ENCODE data around the gene MRPL9.

The MRPL9 gene

DNA sequence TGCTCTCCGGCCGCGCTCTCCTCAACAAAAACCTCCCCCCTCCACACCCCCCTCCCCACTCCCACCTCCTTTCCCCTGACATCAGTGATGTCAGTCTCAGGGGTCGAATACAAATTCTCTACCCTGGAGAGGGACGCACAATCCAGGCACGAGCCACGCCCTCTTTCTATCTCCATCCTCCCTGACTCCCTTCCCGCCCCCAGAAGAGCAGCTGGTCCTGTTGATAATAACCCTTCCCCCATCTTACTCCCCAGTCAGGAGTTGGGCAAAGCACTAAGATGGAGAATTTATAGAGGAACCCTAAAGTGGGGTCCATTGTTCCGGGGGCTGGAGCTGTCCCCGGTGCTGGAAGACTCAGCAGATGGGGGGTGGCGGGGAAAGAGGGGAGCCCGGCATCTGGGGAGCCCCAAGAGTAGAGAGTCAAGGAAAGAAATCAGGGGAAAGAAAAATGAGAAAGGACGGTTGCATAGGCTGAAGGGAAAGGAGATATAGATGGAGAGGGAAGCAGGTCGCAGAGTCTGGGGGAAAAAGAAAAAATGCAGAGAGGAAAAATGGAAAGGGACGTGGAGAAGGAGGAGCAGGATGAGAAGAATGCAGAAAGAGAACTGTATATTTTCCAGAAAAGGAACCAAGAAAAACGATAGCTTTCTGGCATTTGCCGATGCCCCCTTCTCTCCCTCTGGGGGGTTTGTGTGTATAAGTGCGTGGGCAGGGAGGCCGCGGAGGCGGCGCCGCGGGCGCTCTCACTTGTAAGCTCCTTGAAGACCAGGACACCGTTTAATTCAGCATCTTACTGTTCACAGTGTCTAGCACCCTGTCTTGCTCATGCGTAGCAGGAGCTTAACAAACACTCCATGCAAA is 46.3 kb downstream of the MRPL9 start, which contains the start of gene CELF3:
Gene CELF3, minus strand, starts transcription at position 33 of the 861 bp plus-strand sequence. CDS start 783 bp downstream, outside the sequence.
- H3K4me3 Mint-ChIP-seq, result peak within 1 kb of the TSS; percentile 4
- H3K27ac Mint-ChIP-seq, result no peak within 1 kb of the TSS
- ATAC-seq (ENCODE audit: low read depth) (peak; percentile 30), DNase-seq (ENCODE audit: low spot score in 2 of 2) (no peak)
- H3K27me3 Mint-ChIP-seq, result peaks cover 37% of the 10 kb centered on the region
- no peaks in the 10 kb centered on the region for H3K9me3 Mint-ChIP-seq
- H3K36me3 Mint-ChIP-seq, result no peaks in the 10 kb centered on the region
- peaks cover 16% of the 10 kb centered on the region for H3K4me1 Mint-ChIP-seq

DNA sequence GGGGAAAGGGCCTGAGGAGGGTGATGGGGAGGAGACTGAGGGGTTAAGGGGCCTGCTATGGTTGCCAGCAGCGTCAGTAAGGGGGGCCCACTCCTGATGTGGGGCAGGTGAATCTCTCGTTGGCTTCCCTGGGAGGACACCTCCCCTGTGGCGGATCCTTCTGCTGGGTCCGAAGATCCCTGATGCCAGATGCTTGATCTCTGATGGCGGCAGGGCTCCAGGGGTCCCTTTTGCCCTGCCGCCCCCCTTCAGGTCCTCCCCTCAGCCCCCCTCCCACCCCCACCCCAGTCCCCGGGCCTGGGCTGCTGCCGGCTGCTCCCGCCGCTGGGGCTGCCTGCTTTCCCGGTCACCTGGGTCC is 46.9 kb downstream of the MRPL9 start:
- no peak overlapping the region for H3K27ac Mint-ChIP-seq
- H3K27me3 Mint-ChIP-seq, result peaks cover 37% of the 10 kb centered on the region
- H3K4me3 Mint-ChIP-seq, result no peak overlapping the region
- H3K4me1 Mint-ChIP-seq, result peaks cover 16% of the 10 kb centered on the region
- no peaks in the 10 kb centered on the region for H3K36me3 Mint-ChIP-seq
- no peaks in the 10 kb centered on the region for H3K9me3 Mint-ChIP-seq
- no peak for DNase-seq (ENCODE audit: low spot score in 2 of 2)
- ATAC-seq (ENCODE audit: low read depth), result no peak

DNA sequence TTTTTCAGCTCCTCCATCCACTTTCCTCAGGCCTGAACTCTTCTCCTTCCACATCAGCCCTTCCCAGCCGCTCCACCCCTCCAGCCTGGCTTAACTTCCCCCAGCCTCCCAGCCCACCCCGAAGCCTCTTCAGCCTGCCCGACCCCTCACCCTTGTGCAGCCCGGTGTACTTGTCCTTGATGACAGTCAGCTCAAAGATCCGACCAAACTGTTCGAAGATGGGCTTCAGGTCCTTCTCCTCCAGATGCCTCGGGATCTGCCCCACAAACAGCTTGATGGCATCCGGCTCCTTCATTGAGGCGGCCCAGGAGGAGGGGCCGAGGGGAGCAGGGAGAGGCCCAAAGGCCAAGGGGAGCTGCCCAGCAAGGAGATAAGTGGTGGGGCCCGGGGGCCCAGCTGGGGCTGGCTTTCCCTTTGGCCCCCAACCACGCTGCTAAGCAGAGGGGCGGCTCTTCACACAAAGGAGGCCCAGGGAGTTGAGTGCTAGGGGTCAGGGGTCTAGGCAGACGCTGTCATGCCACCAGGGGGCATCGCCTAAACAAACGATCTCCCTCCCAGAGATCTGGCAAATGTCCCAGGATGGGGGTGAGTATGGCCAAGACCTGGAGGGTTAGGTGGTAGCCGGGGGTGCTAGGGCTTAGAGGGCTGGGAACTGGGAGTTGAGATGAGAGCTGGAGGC is 47.4 kb downstream of the MRPL9 start:
- H3K27me3 Mint-ChIP-seq, result peaks cover 37% of the 10 kb centered on the region
- H3K4me1 Mint-ChIP-seq, result peaks cover 16% of the 10 kb centered on the region
- no peak overlapping the region for H3K4me3 Mint-ChIP-seq
- H3K36me3 Mint-ChIP-seq, result no peaks in the 10 kb centered on the region
- no peak for DNase-seq (ENCODE audit: low spot score in 2 of 2)
- no peak overlapping the region for H3K27ac Mint-ChIP-seq
- ATAC-seq (ENCODE audit: low read depth), result no peak
- no peaks in the 10 kb centered on the region for H3K9me3 Mint-ChIP-seq

DNA sequence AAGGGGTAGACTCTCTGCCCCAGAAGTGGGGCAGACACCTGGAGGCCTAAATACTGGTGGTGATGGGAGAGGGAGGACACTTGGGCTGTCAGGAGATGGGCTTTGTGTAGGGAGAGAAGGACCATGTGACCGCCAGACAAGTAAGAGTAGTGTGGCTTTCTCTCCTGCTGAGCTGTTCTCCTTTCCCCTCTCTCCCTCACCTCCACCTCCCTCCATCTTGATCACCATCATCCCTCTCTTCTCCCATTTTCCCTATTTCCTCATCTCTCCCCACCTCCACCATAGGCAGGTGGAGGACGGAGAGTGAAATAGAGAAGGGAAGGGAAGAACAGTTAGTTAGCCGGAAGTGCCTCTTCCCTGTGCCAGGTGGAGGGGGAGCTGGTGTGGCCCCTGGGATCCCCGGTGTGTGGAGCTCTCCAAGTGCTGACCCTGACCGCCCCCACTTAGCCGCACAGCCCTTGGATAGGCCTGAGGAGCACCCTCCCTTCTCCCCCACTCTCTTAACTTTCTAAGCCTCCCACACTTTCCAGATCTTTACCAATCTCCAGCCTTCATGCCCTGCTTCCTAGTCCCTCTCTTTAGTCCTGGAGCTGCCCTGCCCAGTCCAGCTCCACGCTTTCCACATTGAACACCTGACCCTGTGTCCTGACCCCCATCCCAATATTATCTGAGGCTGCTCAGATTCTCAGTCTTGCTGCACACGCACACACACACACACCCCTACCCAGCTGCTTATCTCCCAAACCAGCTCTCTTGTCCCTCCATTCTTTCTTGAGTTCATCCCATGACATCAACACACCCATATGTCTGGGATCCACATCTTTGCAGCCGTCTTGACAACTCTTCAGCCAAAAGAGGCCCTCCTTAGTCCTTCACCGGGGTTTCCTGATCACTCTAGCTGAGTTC is 48.2 kb downstream of the MRPL9 start:
- ATAC-seq (ENCODE audit: low read depth), result no peak
- H3K4me3 Mint-ChIP-seq, result no peak overlapping the region
- H3K27ac Mint-ChIP-seq, result no peak overlapping the region
- H3K4me1 Mint-ChIP-seq, result peaks cover 10% of the 10 kb centered on the region
- DNase-seq (ENCODE audit: low spot score in 2 of 2), result no peak
- no peaks in the 10 kb centered on the region for H3K9me3 Mint-ChIP-seq
- H3K27me3 Mint-ChIP-seq, result peaks cover 36% of the 10 kb centered on the region
- H3K36me3 Mint-ChIP-seq, result no peaks in the 10 kb centered on the region

DNA sequence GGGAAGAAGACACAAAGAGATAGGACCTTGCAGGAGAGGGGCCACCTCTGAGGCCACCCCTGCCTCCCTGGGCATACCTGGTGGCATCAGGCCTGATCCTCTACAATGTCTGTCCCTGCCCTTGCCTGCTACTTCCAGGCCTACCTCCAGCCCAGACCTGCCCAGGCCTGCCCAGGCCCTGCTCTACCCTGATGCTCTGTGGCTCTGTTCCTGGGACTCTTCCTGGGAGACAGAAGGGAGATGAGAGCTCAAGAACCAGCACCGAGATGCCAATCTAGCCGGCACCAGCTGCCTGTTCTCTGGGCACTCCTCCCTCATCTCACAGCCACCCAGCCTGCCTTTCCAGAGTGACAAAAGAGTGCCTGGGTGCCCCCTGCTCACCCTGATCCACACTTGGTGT is 49.4 kb downstream of the MRPL9 start:
- DNase-seq (ENCODE audit: low spot score in 2 of 2) (no peak), ATAC-seq (ENCODE audit: low read depth) (no peak)
- no peak overlapping the region for H3K4me3 Mint-ChIP-seq
- peaks cover 30% of the 10 kb centered on the region for H3K27me3 Mint-ChIP-seq
- no peaks in the 10 kb centered on the region for H3K9me3 Mint-ChIP-seq
- peaks cover 10% of the 10 kb centered on the region for H3K4me1 Mint-ChIP-seq
- H3K27ac Mint-ChIP-seq, result no peak overlapping the region
- H3K36me3 Mint-ChIP-seq, result no peaks in the 10 kb centered on the region

DNA sequence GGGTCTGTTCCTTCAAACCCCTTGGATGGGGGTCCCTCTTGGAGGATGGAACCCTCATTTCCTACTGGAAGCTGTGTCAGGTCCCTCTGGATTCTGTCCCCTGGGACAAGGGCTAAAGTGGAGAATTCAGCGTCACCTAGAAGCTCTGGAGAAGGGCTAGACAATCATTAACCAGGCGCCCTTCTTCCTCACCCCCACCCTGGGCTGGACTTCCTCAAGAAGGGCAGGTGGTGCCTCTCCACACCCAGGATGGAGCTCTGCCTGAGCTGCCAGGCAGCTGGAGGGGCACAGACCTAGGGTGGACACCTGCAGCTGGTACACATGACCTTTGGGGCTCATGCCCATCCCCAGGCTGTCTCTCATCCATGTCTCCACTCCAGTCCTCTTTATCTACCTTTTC is 50.3 kb downstream of the MRPL9 start:
- no peak overlapping the region for H3K4me3 Mint-ChIP-seq
- DNase-seq (ENCODE audit: low spot score in 2 of 2) (no peak), ATAC-seq (ENCODE audit: low read depth) (no peak)
- H3K9me3 Mint-ChIP-seq, result no peaks in the 10 kb centered on the region
- peaks cover 24% of the 10 kb centered on the region for H3K27me3 Mint-ChIP-seq
- no peak overlapping the region for H3K27ac Mint-ChIP-seq
- H3K36me3 Mint-ChIP-seq, result no peaks in the 10 kb centered on the region
- peaks cover 10% of the 10 kb centered on the region for H3K4me1 Mint-ChIP-seq

DNA sequence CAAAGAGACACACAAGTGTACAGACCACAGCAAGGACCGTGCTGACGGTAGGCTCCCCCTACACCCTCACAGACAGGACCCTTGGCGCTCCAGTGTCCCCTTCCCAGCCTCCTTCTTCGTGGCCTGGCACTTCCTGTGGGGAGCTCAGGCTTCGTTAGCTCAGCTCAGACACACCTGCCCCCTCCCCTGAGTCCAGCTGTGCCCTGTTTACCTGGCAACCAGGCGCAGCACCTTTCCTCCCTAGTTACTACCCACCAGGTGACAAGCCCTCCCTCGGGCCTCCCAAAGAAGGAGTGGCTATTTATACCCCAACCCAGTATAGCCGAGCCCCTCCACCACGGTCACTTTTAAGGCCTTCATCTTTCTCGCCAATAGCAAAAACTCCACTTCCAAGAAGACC is 51.3 kb downstream of the MRPL9 start:
- Mint-ChIP-seq H3K36me3 (no peaks in the 10 kb centered on the region), H3K9me3 (no peaks in the 10 kb centered on the region), H3K4me3 (no peak overlapping the region), H3K27me3 (peaks cover 19% of the 10 kb centered on the region), H3K27ac (no peak overlapping the region), H3K4me1 (peaks cover 7% of the 10 kb centered on the region)
- DNase-seq (ENCODE audit: low spot score in 2 of 2) (no peak), ATAC-seq (ENCODE audit: low read depth) (no peak)

DNA sequence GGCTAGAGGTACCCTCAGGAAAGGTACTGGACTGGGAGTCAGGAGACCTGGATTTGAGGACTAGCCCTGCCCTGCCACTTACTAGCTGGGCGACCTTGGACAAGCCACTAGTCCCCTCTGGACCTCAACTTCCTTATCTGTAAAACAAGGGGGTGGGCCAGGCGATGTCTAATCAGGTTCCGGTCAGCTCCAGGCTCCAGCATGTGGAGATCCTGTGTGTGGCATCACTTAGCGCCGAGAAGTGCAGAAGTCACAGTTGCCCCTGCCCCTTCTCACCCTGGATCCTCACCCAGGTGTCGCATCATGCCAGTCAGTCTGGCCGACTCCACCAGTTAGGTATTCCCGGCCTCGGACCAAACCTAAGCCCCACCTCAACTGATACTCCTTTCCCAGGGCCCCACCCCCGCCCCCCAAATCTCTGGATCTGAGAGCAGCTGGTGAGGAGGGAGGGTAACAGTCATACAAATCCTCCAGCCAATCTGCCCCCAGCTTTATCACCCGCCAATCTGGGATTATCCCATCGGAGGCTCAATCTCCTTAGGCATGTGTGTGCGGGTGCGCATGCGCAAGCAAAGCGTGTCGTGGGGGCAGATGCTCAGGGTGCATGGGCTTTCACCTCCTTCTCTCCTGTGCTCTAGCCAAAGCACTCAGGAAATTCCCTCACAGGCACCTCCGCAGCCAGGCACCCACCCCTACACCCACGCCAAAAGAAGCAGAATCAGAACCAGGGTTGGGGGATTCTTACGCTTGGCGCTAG is 52.1 kb downstream of the MRPL9 start:
- H3K27me3 Mint-ChIP-seq, result peaks cover 18% of the 10 kb centered on the region
- no peak for DNase-seq (ENCODE audit: low spot score in 2 of 2)
- H3K27ac Mint-ChIP-seq, result no peak overlapping the region
- H3K36me3 Mint-ChIP-seq, result no peaks in the 10 kb centered on the region
- ATAC-seq (ENCODE audit: low read depth), result no peak
- no peak overlapping the region for H3K4me3 Mint-ChIP-seq
- no peaks in the 10 kb centered on the region for H3K9me3 Mint-ChIP-seq
- peaks cover 9% of the 10 kb centered on the region for H3K4me1 Mint-ChIP-seq

DNA sequence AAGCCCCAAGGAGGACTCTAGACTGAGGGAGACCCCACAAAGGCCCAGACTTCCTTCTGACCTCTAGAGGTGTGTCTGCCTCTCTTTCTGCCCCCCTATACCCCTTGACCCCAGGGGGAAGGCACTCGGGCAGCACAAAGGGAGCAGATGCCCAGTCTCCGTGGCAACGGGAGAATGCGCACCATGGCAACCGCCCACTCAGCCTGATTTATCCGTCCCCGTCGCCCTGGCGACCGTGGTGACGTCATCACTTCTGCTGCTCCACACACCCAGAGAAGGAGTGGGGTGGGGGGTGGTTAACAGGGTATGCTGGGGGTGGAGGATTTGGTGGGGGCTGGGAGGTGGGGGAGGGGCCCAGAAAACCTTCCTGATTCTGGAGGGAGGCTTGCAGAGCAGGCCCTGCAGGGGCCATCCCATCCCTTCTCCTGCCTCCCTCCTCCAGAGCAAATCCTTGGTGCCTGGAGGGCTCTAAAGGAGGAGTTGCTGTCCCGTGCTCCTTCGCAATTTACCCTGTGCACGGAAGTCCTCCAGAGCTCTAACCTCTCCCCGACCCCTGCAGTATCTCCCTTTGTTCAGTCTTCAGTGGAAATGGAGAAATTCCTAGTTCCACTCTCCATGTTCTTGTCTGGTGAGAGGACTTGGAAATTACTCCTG is 53.0 kb downstream of the MRPL9 start:
- Mint-ChIP-seq H3K27me3 (peaks cover 11% of the 10 kb centered on the region), H3K9me3 (no peaks in the 10 kb centered on the region), H3K4me3 (no peak overlapping the region), H3K4me1 (peaks cover 10% of the 10 kb centered on the region), H3K27ac (no peak overlapping the region), H3K36me3 (no peaks in the 10 kb centered on the region)
- DNase-seq (ENCODE audit: low spot score in 2 of 2), result no peak
- peak; percentile 74 for ATAC-seq (ENCODE audit: low read depth)

Measured in memory B cell (primary cell).